COLO668 (cell line): ENCODE results near the gene IL17RD.
"Not testable (repeated sequence)": the region's sequence is repeated elsewhere in the genome, so short reads cannot be mapped to it uniquely, and the experiment has no call there.

ENCODE experiments used
- DNase-seq: peaks from one replicate; lab custom pipeline; 2025; ENCODE audit not compliant: unreplicated experiment; lab: John Stamatoyannopoulos, UW

The IL17RD gene

GRCh38 chr3:57094575-57094974 lies 70.6 kb downstream of the IL17RD start:
- DNase-seq: no peak

- DNase-seq: no peak
Observed at GRCh38 chr3:57093971-57094535, 71.1 kb downstream of the IL17RD start.

GRCh38 chr3:57093489-57093888 lies 71.7 kb downstream of the IL17RD start:
- no peak for DNase-seq

- DNase-seq: no peak
Observed at GRCh38 chr3:57091521-57092273, 73.5 kb downstream of the IL17RD start.

- DNase-seq: no peak
Observed at GRCh38 chr3:57089043-57089442, 76.1 kb downstream of the IL17RD start.

GRCh38 chr3:57088503-57088902 lies 76.7 kb downstream of the IL17RD start:
- DNase-seq: no peak

GRCh38 chr3:57087361-57088092 lies 77.6 kb downstream of the IL17RD start:
- no peak for DNase-seq

- DNase-seq: no peak
Observed at GRCh38 chr3:57086201-57086600, 79.0 kb downstream of the IL17RD start.

GRCh38 chr3:57085211-57085610 lies 79.9 kb downstream of the IL17RD start:
- DNase-seq: no peak

- not testable (repeated sequence) for DNase-seq
Observed at GRCh38 chr3:57083266-57083995, 81.7 kb downstream of the IL17RD start.

- DNase-seq: no peak
Observed at GRCh38 chr3:57082481-57082880, 82.7 kb downstream of the IL17RD start.

- no peak for DNase-seq
Observed at GRCh38 chr3:57081173-57081572, 84.0 kb downstream of the IL17RD start.

- DNase-seq: no peak
Observed at GRCh38 chr3:57080171-57080570, 85.0 kb downstream of the IL17RD start.

GRCh38 chr3:57079474-57079831 lies 85.7 kb downstream of the IL17RD start:
- no peak for DNase-seq

GRCh38 chr3:57078635-57079473 lies 86.3 kb downstream of the IL17RD start:
- peak; percentile 54 for DNase-seq

GRCh38 chr3:57078344-57078634 lies 86.9 kb downstream of the IL17RD start:
- peak; percentile 54 for DNase-seq

GRCh38 chr3:57077630-57078343 lies 87.4 kb downstream of the IL17RD start:
- no peak for DNase-seq

- DNase-seq: no peak
Observed at GRCh38 chr3:57076422-57076951, 88.7 kb downstream of the IL17RD start.

GRCh38 chr3:57074135-57074534 lies 91.0 kb downstream of the IL17RD start:
- no peak for DNase-seq

- no peak for DNase-seq
Observed at GRCh38 chr3:57073628-57074027, 91.5 kb downstream of the IL17RD start.
